ENCODE results near the gene TAS1R1.
"Not testable (repeated sequence)": the region's sequence is repeated elsewhere in the genome, so short reads cannot be mapped to it uniquely, and the experiment has no call there.

Gene TAS1R1

GRCh38 chr1:6592441-6592840, 37.3 kb downstream of the TAS1R1 start:
- DNase-seq: no peak

GRCh38 chr1:6592865-6593593, 37.9 kb downstream of the TAS1R1 start:
- no peak for DNase-seq

GRCh38 chr1:6593810-6594209, 38.7 kb downstream of the TAS1R1 start:
- no peak for DNase-seq

- DNase-seq: no peak
Observed at GRCh38 chr1:6594977-6595740, 40.1 kb downstream of the TAS1R1 start.

- no peak for DNase-seq
Observed at GRCh38 chr1:6596351-6596750, 41.2 kb downstream of the TAS1R1 start.

GRCh38 chr1:6596886-6597776, 42.0 kb downstream of the TAS1R1 start:
- DNase-seq: no peak

- no peak for DNase-seq
Observed at GRCh38 chr1:6597777-6598131, 42.6 kb downstream of the TAS1R1 start.

GRCh38 chr1:6599141-6599975, 44.3 kb downstream of the TAS1R1 start:
- no peak for DNase-seq

GRCh38 chr1:6599991-6600390, 44.9 kb downstream of the TAS1R1 start:
- DNase-seq: not testable (repeated sequence)

GRCh38 chr1:6600410-6601048, 45.4 kb downstream of the TAS1R1 start:
- no peak for DNase-seq

- DNase-seq: peak; percentile 33
Observed at GRCh38 chr1:6601049-6601922, 46.2 kb downstream of the TAS1R1 start.

- no peak for DNase-seq
Observed at GRCh38 chr1:6601923-6602668, 47.0 kb downstream of the TAS1R1 start.

GRCh38 chr1:6602669-6603237, 47.6 kb downstream of the TAS1R1 start, which contains the start of gene KLHL21:
Gene KLHL21, minus strand, starts transcription at chr1:6602869. Its CDS starts 52 bp downstream, at chr1:6602817.
- DNase-seq: no peak

- peak; percentile 23 for DNase-seq
Observed at GRCh38 chr1:6603238-6603914, 48.3 kb downstream of the TAS1R1 start.

- no peak for DNase-seq
Observed at GRCh38 chr1:6603915-6604558, 48.9 kb downstream of the TAS1R1 start.

GRCh38 chr1:6612641-6613360, 57.7 kb downstream of the TAS1R1 start:
- no peak for DNase-seq

GRCh38 chr1:6613361-6614018, 58.4 kb downstream of the TAS1R1 start, which contains the start of gene PHF13:
Gene PHF13, plus strand, starts transcription at chr1:6613731. Its CDS starts 336 bp downstream, at chr1:6614067.
- DNase-seq: peak; percentile 85

Measured in SIG-M5 (cell line).